Mesendoderm (in vitro differentiated cells): ENCODE measurements around the gene MRPL23. TPM values are rescaled to one million over a fixed set of nuclear protein-coding genes. Genes with fewer than 3 reads are reported as not detected.

Experiments
- DNase-seq: peaks from one replicate; pipeline ENCODE4 v3.0.0; 2013
- H2AK5ac ChIP-seq: 2 replicates; pipeline ENCODE4 v1.6.1; 2013; ENCODE audit warnings: low read length, inconsistent platforms
- H2BK120ac ChIP-seq: 2 replicates; pipeline ENCODE4 v1.6.1; 2013; ENCODE audit warnings: low read depth, mild to moderate bottlenecking, low read length, moderate library complexity, mixed read lengths
- H2BK15ac ChIP-seq: replicated peaks from 2 replicates; pipeline ENCODE4 v1.6.1; 2013; ENCODE audit warnings: low read depth, mild to moderate bottlenecking, moderate library complexity
- H2BK5ac ChIP-seq: 2 replicates; pipeline ENCODE4 v1.6.1; 2013; ENCODE audit warnings: low read length, inconsistent platforms
- H3K18ac ChIP-seq: 2 replicates; pipeline ENCODE4 v1.6.1; 2013; ENCODE audit warnings: mild to moderate bottlenecking, low read length, mixed read lengths
- H3K23ac ChIP-seq: one replicate; pipeline ENCODE4 v1.6.1; 2013; ENCODE audit warnings: low read length
- H3K27ac ChIP-seq: 2 replicates; pipeline ENCODE4 v1.5.1; 2013; ENCODE audit warnings: low read depth, mild to moderate bottlenecking, inconsistent platforms, low read length, moderate library complexity
- H3K27me3 ChIP-seq: 2 replicates; pipeline ENCODE4 v1.6.1; 2013; ENCODE audit warnings: low read length, control low read depth, mild to moderate bottlenecking, inconsistent platforms; ENCODE audit not compliant: insufficient read depth, poor library complexity
- H3K36me3 ChIP-seq: 2 replicates; pipeline ENCODE4 v1.6.1; 2013; ENCODE audit warnings: low read length, inconsistent platforms; ENCODE audit not compliant: control insufficient read depth, insufficient read depth
- H3K4ac ChIP-seq: one replicate; pipeline ENCODE4 v1.6.1; 2013; ENCODE audit warnings: low read depth, mild to moderate bottlenecking, low read length, moderate library complexity
- H3K4me1 ChIP-seq: 2 replicates; pipeline ENCODE4 v1.6.1; 2013; ENCODE audit warnings: low read depth, low read length, inconsistent platforms; ENCODE audit not compliant: control insufficient read depth
- H3K4me2 ChIP-seq: 2 replicates; pipeline ENCODE4 v1.6.1; 2013; ENCODE audit warnings: low read length
- H3K4me3 ChIP-seq: 2 replicates; pipeline ENCODE4 v1.5.1; 2013; ENCODE audit warnings: mild to moderate bottlenecking, low read length
- H3K56ac ChIP-seq: one replicate; pipeline ENCODE4 v1.6.1; 2013; ENCODE audit warnings: low read length
- H3K79me1 ChIP-seq: 2 replicates; pipeline ENCODE4 v1.6.1; 2013; ENCODE audit warnings: low read length, inconsistent platforms
- H3K79me2 ChIP-seq: 2 replicates; pipeline ENCODE4 v1.6.1; 2013; ENCODE audit warnings: mild to moderate bottlenecking, low read length; ENCODE audit not compliant: control insufficient read depth, insufficient read depth
- H3K9ac ChIP-seq: 2 replicates; pipeline ENCODE4 v1.6.1; 2013; ENCODE audit warnings: low read length, inconsistent platforms
- H4K5ac ChIP-seq: one replicate; pipeline ENCODE4 v1.6.1; 2013; ENCODE audit warnings: low read length
- H4K8ac ChIP-seq: one replicate; pipeline ENCODE4 v1.6.1; 2013; ENCODE audit warnings: low read depth, mild to moderate bottlenecking, control low read depth, low read length, moderate library complexity
- WGBS: extraction: QIAGEN DNeasy Blood & Tissue Kit; methylation state at CpG from one replicate; pipeline ENCODE4 v1.1.7; 2013; ENCODE audit warnings: low lambda C conversion rate, missing lambda C conversion rate; ENCODE audit not compliant: insufficient coverage; ENCODE audit errors: extremely low coverage; 5-methylcytosine and 5-hydroxymethylcytosine counted together
- polyA plus RNA-seq, 2 experiments: library from polyadenylated mRNA; stranded (reverse); fragments of 200-250 nt; gene quantifications; one replicate each; pipeline ENCODE4 v1.2.3, GENCODE V29; 2013

The MRPL23 gene
- polyA plus RNA-seq (2013, experiment 1 of 2), result 86.1 TPM
- 87.0 TPM for polyA plus RNA-seq (2013, experiment 2 of 2)

- Histone ChIP-seq H4K8ac (no peak within 1 kb of the TSS), H3K27me3 (no peaks in the 10 kb centered on the region), H3K79me2 (no peaks in the 10 kb centered on the region), H3K9ac (no peak within 1 kb of the TSS), H2BK120ac (no peak within 1 kb of the TSS), H3K4me1 (no peaks in the 10 kb centered on the region), H3K56ac (no peak within 1 kb of the TSS), H3K4me3 (no peak within 1 kb of the TSS), H2BK5ac (no peak within 1 kb of the TSS), H3K18ac (no peak within 1 kb of the TSS), H4K5ac (no peak within 1 kb of the TSS), H2BK15ac (no peak within 1 kb of the TSS), H2AK5ac (no peak within 1 kb of the TSS), H3K23ac (no peak within 1 kb of the TSS), H3K4me2 (no peak within 1 kb of the TSS), H3K27ac (no peak within 1 kb of the TSS), H3K79me1 (no peaks in the 10 kb centered on the region), H3K36me3 (no peaks in the 10 kb centered on the region), H3K4ac (no peak within 1 kb of the TSS)
- WGBS, result no CpG with 5 or more reads among the region's 85 CpGs
- DNase-seq, result no peak
These were observed at the start of gene MRPL23 for GRCh38 chr11:1946812-1947484. MRPL23 (plus strand) TSS chr11:1947332; CDS start chr11:1947363, 31 bp downstream.

GRCh38 chr11:1899090-1899489, 48.0 kb upstream of the MRPL23 start:
- Histone ChIP-seq H3K36me3 (no peaks in the 10 kb centered on the region), H2AK5ac (no peak overlapping the region), H3K79me1 (no peaks in the 10 kb centered on the region), H3K9ac (no peak overlapping the region), H2BK120ac (no peak overlapping the region), H3K18ac (no peak overlapping the region), H2BK15ac (no peak overlapping the region), H3K56ac (no peak overlapping the region), H3K4me3 (no peak overlapping the region), H4K5ac (no peak overlapping the region), H3K4me2 (no peak overlapping the region), H2BK5ac (no peak overlapping the region), H3K27ac (no peak overlapping the region), H3K27me3 (no peaks in the 10 kb centered on the region), H3K23ac (no peak overlapping the region), H3K79me2 (no peaks in the 10 kb centered on the region), H4K8ac (no peak overlapping the region), H3K4ac (no peak overlapping the region), H3K4me1 (no peaks in the 10 kb centered on the region)
- no CpG with 5 or more reads among the region's 4 CpGs for WGBS
- no peak for DNase-seq

- Histone ChIP-seq H4K8ac (no peak overlapping the region), H3K4me2 (no peak overlapping the region), H3K4ac (no peak overlapping the region), H3K27me3 (no peaks in the 10 kb centered on the region), H4K5ac (no peak overlapping the region), H2BK5ac (no peak overlapping the region), H2BK120ac (no peak overlapping the region), H2AK5ac (no peak overlapping the region), H3K23ac (no peak overlapping the region), H3K79me1 (no peaks in the 10 kb centered on the region), H3K36me3 (no peaks in the 10 kb centered on the region), H3K4me3 (no peak overlapping the region), H3K79me2 (no peaks in the 10 kb centered on the region), H3K18ac (no peak overlapping the region), H3K9ac (no peak overlapping the region), H3K27ac (no peak overlapping the region), H2BK15ac (no peak overlapping the region), H3K4me1 (no peaks in the 10 kb centered on the region), H3K56ac (no peak overlapping the region)
- no peak for DNase-seq
- WGBS, result no CpG with 5 or more reads among the region's 5 CpGs
These were observed 47.4 kb upstream of the MRPL23 start for GRCh38 chr11:1899686-1900085.

GRCh38 chr11:1906181-1906580, 41.0 kb upstream of the MRPL23 start:
- DNase-seq, result no peak
- no peak overlapping the region for H2BK5ac ChIP-seq
- no peak overlapping the region for H4K5ac ChIP-seq
- no peaks in the 10 kb centered on the region for H3K79me1 ChIP-seq
- H3K4ac ChIP-seq, result no peak overlapping the region
- no CpG with 5 or more reads among the region's 5 CpGs for WGBS
- no peaks in the 10 kb centered on the region for H3K36me3 ChIP-seq
- no peaks in the 10 kb centered on the region for H3K79me2 ChIP-seq
- no peak overlapping the region for H4K8ac ChIP-seq
- H2AK5ac ChIP-seq, result no peak overlapping the region
- H3K18ac ChIP-seq, result no peak overlapping the region
- H3K27ac ChIP-seq, result no peak overlapping the region
- no peaks in the 10 kb centered on the region for H3K4me1 ChIP-seq
- H3K27me3 ChIP-seq, result no peaks in the 10 kb centered on the region
- no peak overlapping the region for H3K9ac ChIP-seq
- no peak overlapping the region for H3K4me2 ChIP-seq
- H2BK15ac ChIP-seq, result no peak overlapping the region
- H3K23ac ChIP-seq, result no peak overlapping the region
- H2BK120ac ChIP-seq, result no peak overlapping the region
- H3K4me3 ChIP-seq, result no peak overlapping the region
- H3K56ac ChIP-seq, result no peak overlapping the region

GRCh38 chr11:1906611-1907423, 40.3 kb upstream of the MRPL23 start:
- H3K79me2 ChIP-seq, result no peaks in the 10 kb centered on the region
- no peak overlapping the region for H3K27ac ChIP-seq
- H3K4me2 ChIP-seq, result no peak overlapping the region
- H2AK5ac ChIP-seq, result no peak overlapping the region
- H3K4ac ChIP-seq, result no peak overlapping the region
- WGBS, result no CpG with 5 or more reads among the region's 14 CpGs
- no peak overlapping the region for H2BK5ac ChIP-seq
- H3K4me1 ChIP-seq, result no peaks in the 10 kb centered on the region
- no peak overlapping the region for H4K8ac ChIP-seq
- no peak overlapping the region for H2BK120ac ChIP-seq
- no peak overlapping the region for H2BK15ac ChIP-seq
- no peak for DNase-seq
- no peaks in the 10 kb centered on the region for H3K79me1 ChIP-seq
- H3K36me3 ChIP-seq, result no peaks in the 10 kb centered on the region
- H3K9ac ChIP-seq, result no peak overlapping the region
- H3K23ac ChIP-seq, result no peak overlapping the region
- no peak overlapping the region for H3K4me3 ChIP-seq
- no peaks in the 10 kb centered on the region for H3K27me3 ChIP-seq
- H3K18ac ChIP-seq, result no peak overlapping the region
- H3K56ac ChIP-seq, result no peak overlapping the region
- H4K5ac ChIP-seq, result no peak overlapping the region
